GM20431 (cell line): ENCODE data around the gene WBP2NL.

Source experiments
- in situ Hi-C: fragments of 300-500 bp; cut with MseI, MboI; formaldehyde crosslinking; loops from one replicate; pipeline ENCODE4 v1.15.0; 2020; ENCODE audit warnings: low sequenced_read_pairs; ENCODE audit not compliant: unreplicated experiment

WBP2NL gene

DNA sequence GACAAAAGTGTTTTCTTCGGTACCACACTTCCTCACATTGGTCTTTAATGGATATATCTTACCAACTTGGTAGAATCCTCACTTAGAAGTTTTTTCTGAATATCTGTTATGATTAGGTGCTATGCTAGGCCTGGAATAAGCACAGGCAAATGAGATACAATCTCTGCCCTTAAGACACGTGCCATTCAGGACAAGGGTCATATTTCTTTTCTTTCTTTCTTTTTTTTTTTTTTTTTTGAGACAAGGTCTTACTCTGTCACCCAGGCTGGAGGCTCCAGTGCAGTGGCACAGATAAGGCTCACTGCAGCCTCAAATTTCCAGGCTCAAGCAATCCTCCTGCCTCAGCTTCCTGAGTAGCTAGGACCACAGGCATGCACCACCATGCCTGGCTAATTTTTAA lies 23.0 kb downstream of the WBP2NL start:
- in situ Hi-C loops: no loop called here

DNA sequence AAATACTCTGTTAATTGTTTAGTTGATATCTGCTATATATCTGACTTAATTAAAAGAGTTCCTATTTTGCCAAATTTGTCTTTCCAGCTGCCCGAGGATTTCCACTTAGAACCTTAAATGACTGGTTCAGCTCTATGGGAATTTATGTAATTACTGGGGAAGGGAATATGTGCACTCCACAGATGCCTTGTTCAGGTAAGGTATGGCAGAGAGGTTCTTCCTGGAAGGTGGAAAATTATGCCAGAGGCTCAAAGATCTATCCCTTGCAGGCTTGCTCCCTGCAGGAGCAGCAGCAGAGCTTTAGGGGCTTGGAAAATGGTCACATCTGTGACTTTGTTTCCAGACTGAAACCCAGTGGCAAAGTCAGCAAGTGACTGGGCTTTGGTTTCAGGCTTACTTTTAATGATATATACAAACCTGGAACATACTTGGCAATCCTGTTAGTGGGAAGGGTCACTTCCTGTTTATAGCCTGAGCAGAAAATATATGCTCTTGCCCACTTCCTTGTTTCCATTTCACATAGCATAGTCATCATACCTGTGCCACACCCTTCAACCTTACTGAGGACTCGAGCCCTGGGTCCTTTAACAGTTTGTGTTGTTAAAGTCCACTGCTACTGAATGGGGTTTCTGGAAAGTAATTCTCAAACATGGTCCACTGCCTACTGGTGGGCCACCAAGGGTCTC lies 23.7 kb downstream of the WBP2NL start:
- in situ Hi-C loops: no loop called here

DNA sequence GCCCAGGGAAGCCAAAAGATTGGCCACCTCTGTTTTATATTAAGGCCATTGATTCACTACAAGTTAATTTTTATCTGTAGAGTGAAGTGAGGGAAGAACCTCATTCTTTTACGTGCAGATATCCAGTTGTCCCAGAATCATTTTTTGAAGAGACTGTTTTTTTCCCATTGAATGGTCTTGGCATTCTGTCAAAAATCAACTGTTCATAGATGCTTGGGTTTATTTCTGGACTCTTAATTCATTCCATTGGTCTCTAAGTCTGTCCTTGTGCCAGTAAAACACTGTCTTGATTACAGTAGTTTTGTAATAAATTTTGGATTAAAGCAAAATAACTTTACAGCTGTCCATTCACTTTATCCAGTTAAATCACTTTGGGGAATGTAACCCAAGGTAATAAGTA lies 26.8 kb downstream of the WBP2NL start:
- in situ Hi-C loops: no loop called here

DNA sequence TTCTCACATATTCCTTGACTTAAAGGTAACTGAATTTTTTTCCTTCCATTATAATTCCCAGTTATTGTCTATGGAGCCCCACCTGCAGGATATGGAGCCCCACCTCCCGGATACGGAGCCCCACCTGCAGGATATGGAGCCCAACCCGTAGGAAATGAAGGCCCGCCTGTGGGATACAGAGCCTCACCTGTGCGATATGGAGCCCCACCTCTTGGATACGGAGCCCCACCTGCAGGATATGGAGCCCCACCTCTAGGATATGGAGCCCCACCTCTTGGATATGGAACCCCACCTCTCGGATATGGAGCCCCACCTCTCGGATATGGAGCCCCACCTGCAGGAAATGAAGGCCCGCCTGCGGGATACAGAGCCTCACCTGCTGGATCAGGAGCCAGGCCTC lies 28.1 kb downstream of the WBP2NL start:
- in situ Hi-C loops: no loop called here

DNA sequence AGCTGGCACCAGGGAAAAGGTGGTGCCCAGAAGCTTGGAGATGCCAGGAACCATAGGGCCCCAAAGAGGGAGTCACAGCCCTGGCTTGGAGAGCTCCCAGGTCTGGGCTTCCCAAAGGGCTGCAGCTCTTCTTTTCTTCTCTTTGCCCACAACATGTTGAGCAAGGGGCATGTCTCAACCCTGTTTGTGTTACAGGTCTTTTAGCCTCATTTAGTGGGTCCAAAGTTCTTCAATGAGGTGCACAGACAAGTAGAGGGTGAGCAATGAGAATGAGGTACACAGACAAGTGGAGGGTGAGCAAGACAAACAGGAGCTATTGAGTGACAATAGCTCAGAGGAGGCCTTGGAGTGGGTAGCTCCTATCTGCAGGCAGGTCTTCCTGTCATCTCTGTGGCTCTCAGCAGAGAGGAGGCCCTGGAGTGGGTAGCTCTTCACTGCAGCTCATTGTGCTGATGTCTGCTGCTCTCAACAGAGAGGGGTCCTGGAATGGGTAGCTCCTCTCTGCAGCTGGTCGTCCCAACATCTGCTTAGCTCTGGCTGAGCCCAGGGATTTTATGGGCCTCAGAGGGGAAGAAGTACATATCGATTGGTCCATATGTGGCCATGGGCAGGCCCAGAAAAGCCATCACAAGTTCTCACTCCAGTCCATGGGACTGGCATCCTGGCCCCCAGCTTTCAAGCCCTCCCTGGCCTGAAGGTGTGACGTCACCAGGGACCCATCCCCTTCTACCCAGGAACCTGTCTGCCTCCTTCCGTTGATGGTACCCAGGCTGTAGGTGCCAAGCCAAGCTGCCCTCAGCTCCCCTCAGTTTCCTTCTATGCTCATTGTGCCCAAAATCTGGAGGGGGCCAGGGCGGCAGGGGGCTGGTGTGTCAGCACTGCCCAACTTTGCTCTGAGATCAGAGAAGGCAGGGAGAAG lies 34.9 kb downstream of the WBP2NL start:
- in situ Hi-C loops: no loop called here

DNA sequence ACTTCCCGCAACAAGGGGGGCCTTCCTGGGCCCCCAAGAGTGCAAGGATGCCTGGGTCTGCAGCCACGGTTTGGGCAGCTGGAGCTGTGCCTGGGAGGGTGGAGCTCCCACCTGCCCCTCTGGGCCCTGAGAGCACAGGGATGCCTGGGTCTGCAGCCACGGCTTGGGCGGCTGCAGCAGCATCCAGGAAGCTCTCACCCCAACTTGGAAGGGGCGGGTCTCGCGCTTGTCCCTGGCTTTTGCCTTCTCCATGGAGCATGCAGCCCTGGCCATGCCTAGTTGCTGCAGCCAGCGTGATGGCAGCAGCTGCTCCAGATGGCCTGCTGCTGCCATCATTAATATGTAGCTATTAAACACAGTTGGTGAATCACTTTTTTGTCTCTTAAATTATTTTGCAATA lies 36.7 kb downstream of the WBP2NL start:
- in situ Hi-C loops: no loop called here

DNA sequence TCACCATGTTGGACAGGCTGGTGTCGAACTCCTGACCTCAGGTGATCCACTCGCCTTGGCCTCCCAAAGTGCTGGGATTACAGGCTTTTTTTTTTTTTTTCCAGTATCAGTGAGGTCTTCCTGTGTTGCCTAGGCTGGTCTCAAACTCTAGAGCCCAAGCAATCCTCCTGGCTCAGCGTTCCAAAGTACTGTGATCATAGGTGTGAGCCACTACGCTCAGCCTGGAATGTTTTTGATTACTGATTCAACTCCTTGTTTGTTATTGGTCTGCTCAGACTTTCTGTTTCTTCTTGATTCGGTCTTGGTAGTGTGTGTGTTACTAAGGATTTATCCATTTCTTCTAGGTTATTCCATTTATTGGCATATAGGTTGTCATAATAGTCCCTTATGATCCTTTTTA lies 40.7 kb downstream of the WBP2NL start:
- in situ Hi-C loops: no loop called here

DNA sequence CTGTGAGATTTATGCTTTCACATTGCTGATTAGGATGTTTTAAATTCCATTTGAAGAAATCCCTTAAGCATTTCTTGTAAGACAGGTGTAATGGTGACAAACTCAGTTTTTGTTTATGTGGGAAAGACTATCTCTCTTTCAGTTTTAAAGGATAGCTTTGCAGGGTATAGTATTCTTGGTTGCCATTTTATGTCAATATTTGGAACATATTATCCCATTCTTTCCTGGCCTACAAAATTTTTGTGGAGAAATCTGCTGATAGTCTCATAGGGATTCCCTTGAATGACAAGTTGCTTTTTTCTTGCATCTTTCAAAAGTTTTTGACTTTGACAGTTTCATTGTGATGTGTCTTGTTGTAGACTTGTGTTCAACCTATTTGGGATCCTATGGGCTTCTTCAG lies 43.2 kb downstream of the WBP2NL start:
- in situ Hi-C loops: no loop called here

DNA sequence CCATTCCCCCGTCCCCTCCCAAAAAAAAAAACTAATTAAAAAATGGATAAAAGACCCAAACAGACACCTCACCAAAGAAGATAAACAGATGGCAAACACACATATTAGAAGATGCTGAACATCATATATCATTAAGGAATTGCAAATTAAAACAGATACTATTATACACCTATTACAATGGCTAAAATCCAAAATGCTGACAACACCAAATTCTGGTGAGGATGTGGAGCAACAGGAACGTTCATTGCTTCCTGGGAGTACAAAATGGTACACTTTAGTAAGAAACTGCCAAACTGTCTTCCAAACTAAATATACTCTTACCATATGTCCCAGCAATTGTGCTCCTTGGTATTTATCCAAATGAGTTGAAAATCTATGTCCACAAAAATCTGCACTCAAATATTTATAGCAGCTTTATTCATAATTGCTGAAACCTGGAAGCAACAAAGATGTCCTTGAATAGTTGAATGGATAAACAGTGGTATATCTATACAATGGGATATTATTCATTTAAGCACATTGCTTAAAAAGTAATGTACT lies 52.1 kb downstream of the WBP2NL start:
- in situ Hi-C loops: no loop called here

DNA sequence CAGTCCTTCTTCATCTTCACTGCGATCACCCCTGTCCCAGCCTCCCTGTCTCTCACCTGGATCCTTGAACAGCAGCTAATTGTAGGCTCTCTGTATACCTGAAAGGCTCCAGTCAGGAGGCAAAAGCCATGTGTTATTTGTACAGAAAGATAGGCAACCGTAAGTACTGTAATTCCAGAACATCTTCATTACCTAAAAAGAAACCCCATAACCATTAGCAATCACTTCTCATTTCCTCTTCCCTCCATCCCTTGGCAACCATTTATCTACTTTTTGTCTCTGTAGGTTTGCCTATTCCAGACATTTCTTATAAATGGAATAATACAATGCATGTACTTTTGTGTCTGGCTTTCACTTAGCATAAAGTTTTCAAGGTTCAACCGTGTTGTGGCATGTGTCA lies 54.2 kb downstream of the WBP2NL start:
- in situ Hi-C loops: no loop called here

DNA sequence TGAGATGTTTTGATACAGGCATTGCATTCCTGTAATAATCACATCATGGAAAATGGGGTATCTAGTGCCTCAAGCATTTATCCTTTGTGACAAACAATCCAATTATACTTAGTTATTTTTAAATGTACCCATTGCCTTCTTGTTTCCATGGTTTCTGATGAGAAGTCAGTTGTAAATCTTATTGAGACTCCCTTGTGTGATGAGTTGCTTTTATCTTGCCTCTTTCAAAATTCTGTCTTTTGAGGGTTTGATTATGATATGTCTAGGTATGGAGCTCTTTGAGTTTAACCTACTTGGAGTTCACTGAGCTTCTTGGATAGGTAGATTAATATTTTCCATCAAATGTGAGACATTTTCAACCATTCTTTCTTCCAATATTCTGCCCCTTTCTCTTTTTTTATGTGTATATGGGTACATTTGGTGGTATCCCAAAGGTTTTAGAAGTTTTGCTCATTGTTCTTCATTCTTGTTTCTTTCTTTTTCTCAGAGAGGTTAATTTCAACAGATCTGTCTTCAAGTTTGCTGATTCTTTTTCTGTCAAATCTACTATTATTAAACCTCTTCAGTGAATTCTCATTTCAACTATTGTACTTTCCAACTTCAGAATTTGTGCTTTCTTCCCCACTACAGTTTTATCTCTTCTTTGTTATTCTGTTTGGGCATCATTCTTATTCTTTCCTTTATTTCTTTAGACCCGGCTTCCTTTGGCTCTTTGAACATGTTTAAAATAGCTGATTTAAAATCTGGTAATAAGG lies 58.3 kb downstream of the WBP2NL start:
- in situ Hi-C loops: no loop called here

DNA sequence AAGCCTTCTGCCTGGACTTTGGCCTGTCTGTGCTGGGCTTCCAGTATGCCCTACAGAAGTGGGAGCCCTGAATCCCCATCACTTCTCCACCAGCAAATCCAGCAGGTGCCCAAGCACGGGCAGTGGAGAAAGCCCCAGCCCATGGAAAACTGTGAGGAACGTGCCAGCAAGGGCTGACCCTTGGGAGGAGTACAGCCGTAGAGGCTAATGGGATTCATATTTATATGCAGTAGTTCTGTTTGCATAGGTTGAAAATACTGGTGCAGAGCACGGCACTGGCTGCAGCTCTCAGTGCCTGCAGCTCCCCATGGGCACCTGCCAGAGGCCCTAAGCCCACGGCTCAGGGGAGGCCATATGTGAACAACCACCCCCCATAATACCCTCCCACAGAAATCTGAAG lies 61.9 kb downstream of the WBP2NL start:
- in situ Hi-C loops: no loop called here

DNA sequence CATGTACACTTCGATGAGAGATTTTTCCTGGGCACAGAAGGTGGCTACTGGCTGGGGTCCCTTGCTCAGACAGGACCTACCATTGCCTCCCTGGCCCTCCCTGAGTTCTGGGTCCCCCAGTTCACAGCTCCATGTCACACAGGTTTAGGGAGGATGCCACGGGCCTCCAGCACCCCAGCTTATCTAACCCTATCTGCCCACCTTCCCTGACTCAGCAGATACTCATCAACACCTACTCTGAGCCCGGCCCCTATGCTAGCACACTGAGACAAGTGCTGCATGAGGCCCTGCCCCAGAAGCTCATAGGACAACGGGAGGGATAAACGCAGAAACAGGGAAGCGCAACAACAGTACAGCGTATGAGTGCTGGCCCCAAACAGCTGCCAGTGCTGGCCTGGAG lies 62.5 kb downstream of the WBP2NL start:
- in situ Hi-C loops: no loop called here

DNA sequence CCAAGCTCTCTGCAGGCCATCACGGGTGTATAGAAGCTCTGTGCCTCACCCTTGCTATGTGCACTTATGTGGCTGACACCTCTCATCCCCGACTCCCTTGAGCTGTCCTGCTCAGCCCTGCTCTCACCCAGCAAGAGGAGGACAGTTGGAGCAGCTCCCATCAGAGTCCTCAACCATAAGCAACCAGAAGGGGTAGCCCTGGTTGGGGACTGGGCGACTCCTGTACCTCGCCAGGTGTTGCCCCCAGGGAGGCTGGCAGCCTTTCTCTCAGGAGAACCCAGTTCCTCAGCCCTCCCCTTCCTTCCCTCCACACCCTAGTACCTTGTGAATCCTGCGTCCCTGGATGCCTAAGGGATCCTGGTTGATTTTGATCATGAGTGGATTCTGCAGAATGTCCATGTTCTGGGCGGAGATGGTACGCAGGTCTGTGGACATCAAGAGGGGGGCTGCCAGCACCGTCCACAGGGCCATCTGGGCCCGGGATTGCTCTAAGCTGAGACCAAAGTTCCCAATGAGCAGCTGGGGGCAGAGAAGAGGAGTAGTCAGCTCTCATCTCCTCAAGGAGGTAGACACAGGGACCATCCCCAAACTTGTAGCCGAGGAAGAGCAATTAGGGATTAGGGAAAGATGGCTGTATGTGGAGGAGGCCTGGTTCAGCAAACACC lies 64.0 kb downstream of the WBP2NL start:
- in situ Hi-C loops: no loop called here

DNA sequence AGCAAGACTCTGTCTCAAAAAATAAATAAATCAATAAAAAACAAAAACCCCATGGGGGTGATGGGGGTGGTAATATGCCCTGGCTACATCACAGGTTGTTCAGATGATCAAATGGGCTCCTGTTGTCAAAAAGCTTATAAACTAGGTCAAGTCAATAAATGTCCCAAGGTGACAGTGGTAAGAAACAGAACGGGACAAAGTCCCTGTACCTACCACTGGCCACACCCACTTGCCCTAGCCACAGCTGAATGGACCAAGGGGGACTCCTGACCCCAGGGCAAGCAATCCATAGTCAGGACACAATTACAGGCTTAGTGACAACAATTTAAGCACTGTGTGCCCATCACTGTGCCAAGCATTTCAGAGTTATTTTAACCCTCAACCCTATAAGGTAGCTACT lies 66.0 kb downstream of the WBP2NL start:
- in situ Hi-C loops: no loop called here

DNA sequence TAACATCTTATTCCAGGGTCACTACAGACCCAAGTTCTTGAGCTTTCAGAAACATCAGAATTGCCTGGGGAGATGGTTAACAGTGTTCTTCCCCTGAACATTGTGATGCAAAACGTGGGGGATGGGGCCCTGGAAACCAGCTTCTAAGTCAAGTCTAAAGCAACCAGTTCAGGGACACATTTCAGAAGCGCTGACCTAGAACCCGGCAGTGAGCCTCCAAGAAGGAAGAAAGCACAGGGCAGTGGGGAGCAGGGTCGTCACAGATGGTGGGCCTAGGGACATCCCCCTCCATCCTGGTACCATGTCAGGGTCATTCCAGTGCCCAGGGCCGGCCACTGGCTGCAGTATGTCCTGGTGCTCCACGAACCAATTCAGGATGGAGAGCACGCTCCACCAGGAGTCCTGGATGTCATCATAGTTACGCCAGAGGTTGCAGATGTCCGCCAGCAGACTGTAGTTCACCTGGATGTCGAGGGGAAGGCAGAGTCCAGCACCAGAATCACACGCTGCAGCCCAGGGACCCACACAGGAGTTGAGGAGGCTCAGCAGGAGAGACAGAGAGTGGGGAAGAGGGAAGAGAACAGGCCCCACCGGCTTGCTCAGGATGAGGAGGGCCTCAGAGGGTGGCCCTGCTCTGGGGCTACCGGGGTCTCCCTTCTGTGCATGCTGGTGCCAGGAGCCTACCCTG lies 67.0 kb downstream of the WBP2NL start:
- in situ Hi-C loops: no loop called here

DNA sequence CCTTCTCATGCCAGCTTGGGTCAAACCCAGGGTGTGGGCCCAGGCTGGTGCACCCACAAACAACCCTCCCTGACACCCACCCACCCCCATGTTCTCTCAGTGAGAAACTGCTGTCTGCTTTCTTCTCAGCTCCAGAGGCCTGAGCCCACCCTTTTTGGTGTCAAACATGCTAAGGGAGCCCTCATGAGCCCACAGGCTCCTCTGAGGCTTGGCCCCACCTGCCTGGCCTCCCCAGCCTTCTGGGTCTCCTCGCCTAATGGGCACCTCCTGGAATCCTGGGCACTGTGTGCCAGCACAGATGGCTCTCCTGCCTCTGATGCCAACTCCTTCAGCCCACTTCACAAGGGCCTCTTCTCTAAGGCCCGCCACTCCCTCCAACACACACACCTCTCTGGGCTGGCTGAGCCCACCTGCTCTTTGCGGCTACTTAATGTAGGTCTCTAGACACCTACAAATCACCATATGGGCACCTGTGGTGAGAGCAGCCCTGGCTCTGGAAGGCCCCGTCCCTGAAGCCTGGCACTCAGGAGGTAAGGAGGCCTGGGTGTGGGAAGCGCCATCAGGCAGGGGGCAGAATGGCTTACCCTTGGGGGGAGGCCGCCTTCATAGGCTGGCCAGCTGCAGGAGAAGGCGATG lies 67.7 kb downstream of the WBP2NL start:
- in situ Hi-C loops: no loop called here

DNA sequence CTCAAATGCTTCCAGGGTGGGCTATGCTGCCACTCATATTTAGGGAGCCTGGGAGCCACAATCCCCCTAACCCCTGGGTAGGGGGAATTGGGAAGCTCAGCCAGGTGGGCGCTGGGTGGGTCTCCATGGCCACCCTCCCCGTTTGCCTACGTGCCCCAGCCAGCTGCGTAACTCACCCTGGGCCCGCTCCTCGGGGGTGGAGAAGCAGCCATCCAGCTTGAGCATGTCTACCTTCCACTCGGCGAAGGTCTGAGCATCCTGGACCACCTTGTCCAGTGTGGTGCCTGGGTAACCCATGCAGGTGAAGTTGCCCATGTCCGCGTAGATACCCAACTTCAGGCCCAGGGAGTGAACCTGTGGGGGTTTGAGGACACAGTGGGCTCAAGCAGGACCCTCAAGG lies 68.3 kb downstream of the WBP2NL start:
- in situ Hi-C loops: no loop called here

DNA sequence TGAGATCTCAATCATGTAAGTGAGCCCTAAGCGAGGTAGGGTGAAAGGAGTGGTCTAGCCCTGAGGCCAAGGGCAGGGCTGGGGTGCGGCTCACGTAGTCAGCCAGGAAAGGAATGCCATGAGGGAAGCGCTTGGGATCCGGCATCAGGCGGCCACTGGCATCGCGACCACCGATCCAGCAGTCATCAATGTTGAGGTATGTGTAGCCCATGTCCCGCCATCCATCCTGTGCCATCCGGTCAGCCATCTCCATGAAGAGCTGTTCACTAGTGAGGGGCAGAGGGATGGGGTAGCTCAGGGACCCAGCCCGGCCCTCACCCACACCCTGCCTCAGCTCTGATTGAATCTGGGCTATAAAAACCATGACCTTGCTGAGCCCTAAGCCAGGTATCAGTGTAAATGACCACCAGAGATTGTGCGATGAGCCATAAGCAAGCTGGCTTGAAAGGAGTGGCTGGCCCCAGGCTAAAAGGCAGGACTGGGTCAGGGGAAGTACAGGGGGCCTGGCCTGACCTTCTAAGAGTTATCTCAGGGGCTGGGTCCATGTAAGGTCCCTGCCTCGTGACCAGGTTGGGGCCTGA lies 69.2 kb downstream of the WBP2NL start:
- in situ Hi-C loops: no loop called here
